Mucosa of stomach (tissue), 1 donor: Measurements from ENCODE around the gene ISLR.

Experiments
- H3K27me3 ChIP-seq: one replicate; pipeline ENCODE4 v1.7.0; 2013; ENCODE audit warnings: mild to moderate bottlenecking, low read length; ENCODE audit not compliant: control insufficient read depth, insufficient read depth
- H3K36me3 ChIP-seq: one replicate; pipeline ENCODE4 v1.7.0; 2013; ENCODE audit warnings: low read length; ENCODE audit not compliant: control insufficient read depth, insufficient read depth
- H3K4me1 ChIP-seq: one replicate; pipeline ENCODE4 v1.7.0; 2013; ENCODE audit warnings: mild to moderate bottlenecking, low read length; ENCODE audit not compliant: control insufficient read depth, insufficient read depth
- H3K4me3 ChIP-seq: one replicate; pipeline ENCODE4 v1.7.0; 2013; ENCODE audit warnings: low read length
- H3K9ac ChIP-seq: one replicate; pipeline ENCODE4 v1.7.0; 2013; ENCODE audit warnings: mild to moderate bottlenecking, low read length, moderate library complexity
- H3K9me3 ChIP-seq: one replicate; pipeline ENCODE4 v1.7.0; 2013; ENCODE audit warnings: mild to moderate bottlenecking, low read length, moderate library complexity; ENCODE audit not compliant: control insufficient read depth
- donor health status: Pancreatic carcinoma.

ISLR gene

GRCh38 chr15:74173380-74174218, at the start of gene ISLR:
Gene ISLR, plus strand, starts transcription at chr15:74173710. Its CDS starts 1,149 bp downstream, at chr15:74174859.
- Histone ChIP-seq H3K4me1 (no peaks in the 10 kb centered on the region), H3K9me3 (no peaks in the 10 kb centered on the region), H3K4me3 (no peak within 1 kb of the TSS), H3K27me3 (peaks cover 3% of the 10 kb centered on the region), H3K36me3 (no peaks in the 10 kb centered on the region), H3K9ac (peak within 1 kb of the TSS; percentile 8)

GRCh38 chr15:74124196-74124595, 49.3 kb upstream of the ISLR start:
- no peaks in the 10 kb centered on the region for H3K9me3 ChIP-seq
- H3K9ac ChIP-seq = no peak overlapping the region
- H3K4me1 ChIP-seq = peaks cover 6% of the 10 kb centered on the region
- no peak overlapping the region for H3K4me3 ChIP-seq
- H3K27me3 ChIP-seq = peaks cover 47% of the 10 kb centered on the region
- no peaks in the 10 kb centered on the region for H3K36me3 ChIP-seq

GRCh38 chr15:74124759-74125158, 48.8 kb upstream of the ISLR start:
- no peaks in the 10 kb centered on the region for H3K9me3 ChIP-seq
- peaks cover 6% of the 10 kb centered on the region for H3K4me1 ChIP-seq
- no peak overlapping the region for H3K9ac ChIP-seq
- H3K4me3 ChIP-seq = no peak overlapping the region
- no peaks in the 10 kb centered on the region for H3K36me3 ChIP-seq
- H3K27me3 ChIP-seq = peaks cover 51% of the 10 kb centered on the region

GRCh38 chr15:74127255-74127953, 46.1 kb upstream of the ISLR start:
- Histone ChIP-seq H3K4me1 (peaks cover 6% of the 10 kb centered on the region), H3K4me3 (no peak overlapping the region), H3K9ac (no peak overlapping the region)

DNA sequence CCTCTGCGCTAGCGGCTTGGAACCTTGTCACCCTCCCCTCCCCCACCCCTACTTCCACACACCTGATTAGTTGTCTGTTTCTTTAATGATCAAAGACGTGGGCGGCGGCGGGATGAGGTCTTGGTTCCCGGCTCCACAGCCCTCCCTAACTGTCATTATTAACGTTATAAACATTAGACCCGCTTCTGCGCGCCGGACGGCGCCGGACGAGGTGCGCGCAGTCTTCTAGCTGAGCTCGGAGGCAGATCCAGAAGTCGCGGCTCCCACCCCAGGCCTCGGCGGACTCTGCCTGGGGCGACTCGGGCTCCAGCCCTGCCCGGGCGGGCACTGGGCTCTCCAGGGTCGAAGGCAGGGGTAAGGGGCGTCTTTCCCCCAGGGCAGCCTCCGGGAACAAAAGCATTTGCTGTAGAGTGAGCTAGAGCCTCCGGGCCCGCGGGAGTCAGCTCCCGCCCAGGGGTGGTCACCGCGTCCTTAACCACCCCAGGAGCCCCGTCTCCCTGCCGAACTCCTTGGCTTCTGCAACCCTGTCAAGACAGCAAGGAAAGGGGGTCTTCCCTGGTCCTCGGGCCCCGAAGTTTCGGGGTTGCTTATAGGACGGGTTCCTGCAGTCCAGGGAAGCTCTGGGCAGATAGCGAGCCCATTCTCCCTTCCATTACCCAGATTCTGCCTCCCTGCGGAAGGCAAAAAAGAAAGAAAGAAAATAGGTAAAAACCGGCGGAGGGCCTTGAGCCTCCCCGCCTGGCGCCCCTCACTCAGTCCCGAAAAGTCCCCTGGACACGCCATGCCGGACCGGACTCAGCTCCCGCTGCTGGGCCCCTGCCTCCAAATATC, 45.3 kb upstream of the ISLR start:
- no peaks in the 10 kb centered on the region for H3K9me3 ChIP-seq
- no peak overlapping the region for H3K9ac ChIP-seq
- peaks cover 6% of the 10 kb centered on the region for H3K4me1 ChIP-seq
- no peak overlapping the region for H3K4me3 ChIP-seq
- H3K36me3 ChIP-seq = no peaks in the 10 kb centered on the region
- H3K27me3 ChIP-seq = peaks cover 67% of the 10 kb centered on the region

More at GRCh38 chr15:74127255-74127953, 46.1 kb upstream of the ISLR start:
- Histone ChIP-seq H3K9me3 (no peaks in the 10 kb centered on the region), H3K36me3 (no peaks in the 10 kb centered on the region), H3K27me3 (peaks cover 64% of the 10 kb centered on the region)

GRCh38 chr15:74128785-74129585, 44.5 kb upstream of the ISLR start:
- Histone ChIP-seq H3K27me3 (peaks cover 75% of the 10 kb centered on the region), H3K4me1 (peaks cover 6% of the 10 kb centered on the region), H3K9ac (no peak overlapping the region), H3K36me3 (no peaks in the 10 kb centered on the region), H3K4me3 (no peak overlapping the region), H3K9me3 (no peaks in the 10 kb centered on the region)

GRCh38 chr15:74129586-74130154, 43.8 kb upstream of the ISLR start:
- no peak overlapping the region for H3K4me3 ChIP-seq
- no peak overlapping the region for H3K9ac ChIP-seq
- H3K9me3 ChIP-seq = no peaks in the 10 kb centered on the region
- peaks cover 80% of the 10 kb centered on the region for H3K27me3 ChIP-seq
- H3K36me3 ChIP-seq = no peaks in the 10 kb centered on the region
- peaks cover 9% of the 10 kb centered on the region for H3K4me1 ChIP-seq

DNA sequence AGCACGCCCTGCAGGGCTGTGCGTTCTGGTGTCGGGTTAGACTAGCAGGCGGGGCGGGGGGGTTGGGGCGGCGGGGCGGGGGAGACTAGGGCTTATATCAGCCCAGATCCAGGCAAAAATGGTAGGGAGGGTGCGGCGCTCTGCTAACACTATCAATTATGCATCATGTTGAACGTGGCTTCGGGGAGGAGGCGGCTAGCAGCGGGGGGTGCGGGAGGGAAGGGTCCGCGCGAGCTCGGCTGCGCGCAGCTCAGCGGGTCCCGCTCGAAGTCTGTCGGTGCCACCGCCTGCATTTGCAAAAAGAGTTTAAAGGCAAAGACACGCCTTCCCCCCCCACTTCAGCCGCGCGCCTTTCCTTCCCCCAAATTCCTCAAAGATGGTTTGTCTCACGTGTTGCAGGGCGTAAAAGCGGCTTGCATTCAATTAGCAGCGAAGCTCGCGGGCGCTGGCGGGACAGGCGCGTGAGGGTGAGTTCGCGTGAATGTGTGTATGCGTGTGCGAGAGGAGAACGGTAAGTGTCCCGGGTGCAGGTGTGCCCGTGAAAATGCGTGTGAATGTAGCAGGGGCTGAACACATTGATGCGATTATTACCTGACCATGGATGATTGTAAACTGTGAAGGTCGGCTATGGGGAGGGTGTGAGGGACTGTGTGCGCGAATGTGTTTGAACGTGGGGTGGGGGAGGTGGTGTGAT, 43.2 kb upstream of the ISLR start, which contains the start of gene ISLR2:
Gene ISLR2, plus strand, starts transcription at position 432 of the 694 bp plus-strand sequence. CDS start 2,169 bp downstream, outside the sequence.
- H3K9ac ChIP-seq = no peak within 1 kb of the TSS
- no peak within 1 kb of the TSS for H3K4me3 ChIP-seq
- peaks cover 13% of the 10 kb centered on the region for H3K4me1 ChIP-seq
- no peaks in the 10 kb centered on the region for H3K36me3 ChIP-seq
- H3K9me3 ChIP-seq = no peaks in the 10 kb centered on the region
- peaks cover 83% of the 10 kb centered on the region for H3K27me3 ChIP-seq

- H3K4me3 ChIP-seq = no peak overlapping the region
- no peak overlapping the region for H3K9ac ChIP-seq
- peaks cover 13% of the 10 kb centered on the region for H3K4me1 ChIP-seq
- peaks cover 89% of the 10 kb centered on the region for H3K27me3 ChIP-seq
- no peaks in the 10 kb centered on the region for H3K9me3 ChIP-seq
- H3K36me3 ChIP-seq = no peaks in the 10 kb centered on the region
These were observed 42.5 kb upstream of the ISLR start for GRCh38 chr15:74130849-74131627.
